ENCODE measurements around the gene PFKFB4. TPM values are rescaled to one million over a fixed set of nuclear protein-coding genes. Genes with fewer than 3 reads are reported as not detected.

Gene PFKFB4
- polyA plus RNA-seq, 3 donors: 5.3 to 6.2 (median 6.0) TPM

Other genes starting within 250 kb of the PFKFB4 start
- under 1 TPM in 2 of 3 donors, not detected in 1; 0.33 to 0.95 TPM for gene SPINK8, start 223.1 kb downstream of the PFKFB4 start, polyA plus RNA-seq (ENCODE audit: insufficient read length in 3 of 3)
- gene FBXW12, start 184.6 kb downstream of the PFKFB4 start, polyA plus RNA-seq (ENCODE audit: insufficient read length in 3 of 3): 1 to 10 TPM in 2 of 3 donors, under 1 TPM in 1; 0.34 to 1.2 (median 1.1) TPM
- 100 to 1,000 TPM; 181 to 239 (median 234) TPM for gene PLXNB1, start 126.7 kb downstream of the PFKFB4 start, polyA plus RNA-seq (ENCODE audit: insufficient read length in 3 of 3)
- 10 to 100 TPM; 28.7 to 32.9 (median 29.2) TPM for gene CCDC51, start 116.7 kb downstream of the PFKFB4 start, polyA plus RNA-seq (ENCODE audit: insufficient read length in 3 of 3)
- 100 to 1,000 TPM; 250 to 316 (median 307) TPM for gene TMA7, start 116.5 kb downstream of the PFKFB4 start, polyA plus RNA-seq (ENCODE audit: insufficient read length in 3 of 3)
- 10 to 100 TPM; 12.3 to 14.3 (median 13.2) TPM for gene ATRIP, start 110.1 kb downstream of the PFKFB4 start, polyA plus RNA-seq (ENCODE audit: insufficient read length in 3 of 3)
- 100 to 1,000 TPM; 101 to 126 (median 109) TPM for gene SHISA5, start 52.6 kb downstream of the PFKFB4 start, polyA plus RNA-seq (ENCODE audit: insufficient read length in 3 of 3)
- gene UCN2, start 7.0 kb upstream of the PFKFB4 start, polyA plus RNA-seq (ENCODE audit: insufficient read length in 3 of 3): under 1 TPM; 0.26 to 0.51 (median 0.40) TPM
- gene COL7A1, start 38.5 kb upstream of the PFKFB4 start, polyA plus RNA-seq (ENCODE audit: insufficient read length in 3 of 3): 10 to 100 TPM; 24.4 to 31.6 (median 24.8) TPM
- gene UQCRC1, start 52.8 kb upstream of the PFKFB4 start, polyA plus RNA-seq (ENCODE audit: insufficient read length in 3 of 3): 100 to 1,000 TPM; 310 to 328 (median 322) TPM
- not detected for gene TMEM89, start 65.0 kb upstream of the PFKFB4 start, polyA plus RNA-seq (ENCODE audit: insufficient read length in 3 of 3)
- gene SLC26A6, start 78.7 kb upstream of the PFKFB4 start, polyA plus RNA-seq (ENCODE audit: insufficient read length in 3 of 3): 10 to 100 TPM; 27.4 to 34.6 (median 33.1) TPM
- 1 to 10 TPM; 1.2 to 1.6 (median 1.3) TPM for gene CELSR3, start 106.1 kb upstream of the PFKFB4 start, polyA plus RNA-seq (ENCODE audit: insufficient read length in 3 of 3)
- gene NCKIPSD, start 129.1 kb upstream of the PFKFB4 start, polyA plus RNA-seq (ENCODE audit: insufficient read length in 3 of 3): 10 to 100 TPM; 21.0 to 22.8 (median 22.7) TPM
- gene IP6K2, start 160.4 kb upstream of the PFKFB4 start, polyA plus RNA-seq (ENCODE audit: insufficient read length in 3 of 3): 100 to 1,000 TPM; 200 to 263 (median 240) TPM